Subcutaneous adipose tissue (tissue), 4 donors: ENCODE measurements around the gene EFHC2. TPM values are rescaled to one million over a fixed set of nuclear protein-coding genes. Genes with fewer than 3 reads are reported as not detected.

ENCODE experiments used
- total RNA-seq, 4 donors: library from RNA; depleted of rRNA; stranded (reverse); fragments of >200 nt; gene quantifications; one replicate each; pipeline ENCODE4 v1.1.0, GENCODE V29; 2016
- TF ChIP-seq, protein P1 (sequence below): fragments of 450-650 bp; IDR thresholded peaks from one replicate; pipeline ENCODE4 v1.5.1; 2016; ENCODE audit warnings: low read depth, mild to moderate bottlenecking, control low read depth, antibody characterized with exemption, moderate library complexity

The EFHC2 gene
- total RNA-seq, 4 donors from 2014 or later: 0.51 to 0.88 TPM; not detected in 2

DNA sequence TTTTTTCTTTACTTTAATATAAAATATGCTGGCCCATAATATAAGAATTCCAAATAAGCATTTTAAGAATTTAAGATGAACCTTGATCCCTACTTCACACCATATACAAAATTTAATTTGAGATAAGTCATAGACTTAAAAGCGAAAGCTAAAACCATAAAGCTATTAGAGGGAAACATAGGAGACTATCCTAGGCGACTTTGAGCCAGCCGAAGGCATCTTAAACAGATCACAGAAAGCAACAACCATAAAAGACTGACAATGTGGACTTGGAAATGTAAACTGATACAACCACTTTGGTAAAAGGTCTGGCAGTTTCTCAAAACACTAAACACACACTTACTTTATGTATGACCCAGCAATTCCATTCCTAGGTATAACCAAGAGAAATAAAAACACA is 125.0 kb downstream of the EFHC2 start:
- TF ChIP-seq, protein P1, sequence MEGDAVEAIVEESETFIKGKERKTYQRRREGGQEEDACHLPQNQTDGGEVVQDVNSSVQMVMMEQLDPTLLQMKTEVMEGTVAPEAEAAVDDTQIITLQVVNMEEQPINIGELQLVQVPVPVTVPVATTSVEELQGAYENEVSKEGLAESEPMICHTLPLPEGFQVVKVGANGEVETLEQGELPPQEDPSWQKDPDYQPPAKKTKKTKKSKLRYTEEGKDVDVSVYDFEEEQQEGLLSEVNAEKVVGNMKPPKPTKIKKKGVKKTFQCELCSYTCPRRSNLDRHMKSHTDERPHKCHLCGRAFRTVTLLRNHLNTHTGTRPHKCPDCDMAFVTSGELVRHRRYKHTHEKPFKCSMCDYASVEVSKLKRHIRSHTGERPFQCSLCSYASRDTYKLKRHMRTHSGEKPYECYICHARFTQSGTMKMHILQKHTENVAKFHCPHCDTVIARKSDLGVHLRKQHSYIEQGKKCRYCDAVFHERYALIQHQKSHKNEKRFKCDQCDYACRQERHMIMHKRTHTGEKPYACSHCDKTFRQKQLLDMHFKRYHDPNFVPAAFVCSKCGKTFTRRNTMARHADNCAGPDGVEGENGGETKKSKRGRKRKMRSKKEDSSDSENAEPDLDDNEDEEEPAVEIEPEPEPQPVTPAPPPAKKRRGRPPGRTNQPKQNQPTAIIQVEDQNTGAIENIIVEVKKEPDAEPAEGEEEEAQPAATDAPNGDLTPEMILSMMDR: no peak

DNA sequence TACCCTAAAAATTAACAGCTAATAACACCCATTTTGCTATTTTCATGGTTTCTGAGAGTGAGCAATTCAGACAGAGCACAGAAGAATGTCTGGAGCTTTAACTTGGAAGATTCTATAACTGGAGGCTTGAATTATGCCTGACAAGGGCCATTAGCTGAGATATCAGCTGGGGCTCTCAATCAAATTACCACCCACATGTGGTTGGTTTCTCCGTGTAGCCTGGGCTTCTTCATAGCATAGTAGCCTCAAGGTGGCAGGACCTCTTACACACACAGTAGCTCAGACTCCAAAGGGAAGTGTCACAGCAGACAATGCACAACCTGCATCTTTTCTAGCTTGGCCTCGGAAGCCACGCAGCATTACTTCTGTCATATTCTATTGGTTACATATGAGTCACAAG is 127.3 kb downstream of the EFHC2 start:
- TF ChIP-seq, protein P1: no peak

DNA sequence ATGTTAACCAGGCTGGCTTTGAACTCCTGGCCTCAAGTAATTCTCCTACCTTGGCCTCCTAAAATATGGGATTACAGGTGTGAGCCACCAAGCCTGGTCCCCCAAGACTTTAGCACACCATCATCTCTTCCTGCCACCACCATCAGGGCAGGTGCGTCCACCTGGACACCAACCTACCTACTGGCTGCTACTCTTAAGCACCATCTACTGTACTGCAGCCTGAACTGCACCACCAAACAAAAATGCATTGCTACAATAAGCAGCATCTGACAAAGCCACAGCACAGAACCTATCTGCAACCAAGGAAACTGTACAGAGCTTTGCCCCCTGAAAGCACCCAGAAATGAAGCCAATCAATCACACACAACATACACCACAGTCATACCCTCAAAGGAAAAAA is 139.7 kb downstream of the EFHC2 start:
- TF ChIP-seq, protein P1: no peak

DNA sequence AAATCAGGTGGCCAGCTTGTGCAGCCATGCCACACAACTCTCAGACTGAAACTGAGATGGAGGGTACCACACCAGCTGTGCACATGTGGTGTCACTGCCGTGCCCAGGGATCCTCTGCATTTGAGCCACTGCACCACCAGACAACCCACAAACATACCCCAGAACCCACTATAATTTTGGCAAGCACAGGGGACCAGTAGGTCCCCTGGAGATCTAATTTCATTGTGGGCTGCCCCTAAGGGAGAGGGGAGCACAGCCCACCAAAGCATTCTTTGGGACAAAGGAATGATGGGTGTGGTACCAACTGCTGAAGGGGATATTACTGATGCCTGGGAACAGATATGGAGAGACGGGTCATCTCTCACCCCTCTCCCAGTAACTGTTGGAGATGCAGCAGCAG is 140.9 kb downstream of the EFHC2 start:
- TF ChIP-seq, protein P1: no peak

DNA sequence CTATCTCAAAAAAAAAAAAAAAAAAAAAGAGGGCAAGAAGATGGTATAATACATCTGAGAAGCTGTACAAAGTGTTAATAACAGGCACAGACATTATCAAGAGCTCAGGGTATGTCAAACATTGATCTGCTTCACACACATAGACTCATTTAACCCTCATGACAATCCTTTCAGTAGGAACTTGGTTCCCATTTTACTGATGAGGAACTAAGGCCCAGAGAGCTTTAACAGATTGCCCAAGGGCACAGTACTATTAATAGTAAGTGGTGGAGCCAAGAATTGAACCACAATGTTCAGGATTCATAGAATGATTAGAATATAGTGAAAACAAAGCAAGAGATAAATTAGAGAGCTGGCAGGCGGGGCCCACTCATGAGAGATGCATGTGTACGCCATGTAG is 154.4 kb downstream of the EFHC2 start:
- TF ChIP-seq, protein P1: no peak

DNA sequence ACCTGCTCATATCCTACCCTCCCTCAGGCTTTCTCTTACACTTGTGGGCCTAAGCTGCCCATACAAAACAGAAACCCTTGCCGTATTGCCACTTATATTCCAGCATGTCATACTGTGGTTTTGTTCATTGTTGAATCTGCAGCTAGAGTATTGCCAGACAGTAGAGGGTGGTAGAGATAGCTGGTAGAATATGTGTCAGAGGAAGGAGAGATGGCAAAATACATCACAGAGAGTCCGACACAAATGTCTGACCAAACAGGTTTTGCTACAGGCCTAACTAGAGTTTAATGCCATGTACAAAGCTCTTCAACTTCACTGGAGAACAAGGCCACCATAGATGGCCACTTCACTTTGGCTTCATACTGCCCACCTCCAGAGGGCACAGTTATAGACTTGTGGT is 160.1 kb downstream of the EFHC2 start:
- TF ChIP-seq, protein P1: no peak

DNA sequence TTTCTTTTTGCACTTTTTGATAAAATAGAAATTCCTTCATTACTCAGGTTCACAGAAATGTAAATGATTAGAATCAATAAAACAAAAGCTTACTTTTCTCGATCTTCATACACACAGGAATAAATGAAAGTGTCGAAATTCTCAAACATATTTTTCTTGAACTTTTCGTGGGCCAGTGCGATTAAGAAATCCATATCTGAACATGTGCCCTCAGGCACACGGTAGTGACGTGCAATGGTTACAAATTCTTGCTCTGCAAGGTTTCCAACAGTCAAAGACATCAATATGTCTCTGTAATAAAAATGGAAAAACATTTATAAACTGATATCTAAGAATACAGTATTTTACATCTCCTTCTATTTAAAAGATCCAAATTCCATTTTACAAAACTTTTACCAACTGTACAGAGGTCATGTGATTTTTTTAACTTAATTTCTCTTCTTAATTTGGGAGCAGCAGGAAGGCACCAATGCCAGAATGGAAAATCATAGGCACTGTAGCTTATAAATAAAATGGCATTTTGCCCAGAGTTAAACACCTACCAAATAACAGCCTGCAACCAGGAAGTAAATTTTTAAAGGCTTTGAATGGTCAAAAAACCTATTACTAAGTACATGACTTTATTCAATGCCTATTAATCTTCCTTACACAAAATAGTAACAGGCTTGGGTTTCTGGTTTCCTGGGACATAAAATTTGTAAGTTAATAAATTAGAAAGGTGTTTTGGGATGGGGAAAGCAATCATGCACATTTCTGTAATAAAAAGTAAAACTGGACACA is 165.0 kb downstream of the EFHC2 start:
- TF ChIP-seq, protein P1: no peak
